ENCODE results near the gene ALDH1A1. TPM values are rescaled to one million over a fixed set of nuclear protein-coding genes. Genes with fewer than 3 reads are reported as not detected.

ALDH1A1 gene
- total and polyA plus RNA-seq, 2 of the 8 experiments (the other 6 are each of a cell fraction or from before 2014, with no cell fraction given): 0.50 to 0.82 TPM

- TF ChIP-seq ATF3 (IDR thresholded peaks at IDR 0.05; ENCODE audit: insufficient read depth, low read depth, low read length): no peak
- no peak for TF ChIP-seq SUZ12 (IDR thresholded peaks at IDR 0.05; ENCODE audit: low read length)
These were observed 43.4 kb downstream of the ALDH1A1 start (continued) for GRCh38 chr9:72909428-72909827.

All from H1 (cell line).